Posterior cingulate gyrus (tissue), 11 donors: Measurements from ENCODE around the gene CDKN2B.

ENCODE experiments used
- DNase-seq, 10 donors: peaks; one replicate each; pipeline versions ENCODE4 v3.0.0 to v3.0.0-alpha.2; 2020 to 2021; ENCODE audit warnings: mixed read lengths in 3 of 10
- intact Hi-C: fragments of 100-400 bp; cut with DNase I; formaldehyde crosslinking; loops from one replicate; pipeline ENCODE4 v1.15.1; 2023

Gene CDKN2B

GRCh38 chr9:21995666-21996398, 13.3 kb downstream of the CDKN2B start:
- intact Hi-C loops = no loop called here
- peak in 4 of 10 donors; percentile 44 to 88 (median 81) for DNase-seq

GRCh38 chr9:21995006-21995665, 14.0 kb downstream of the CDKN2B start:
- intact Hi-C loops = no loop called here
- DNase-seq = peak in 5 of 10 donors; percentile 43 to 90 (median 76)

- intact Hi-C loops = no loop called here
- peak in 6 of 10 donors; percentile 30 to 85 (median 60) for DNase-seq
Observed at GRCh38 chr9:21994556-21995005, 14.5 kb downstream of the CDKN2B start, which contains the start of gene CDKN2B-AS1. Gene CDKN2B-AS1, plus strand, starts transcription at chr9:21994791.

GRCh38 chr9:21993893-21994555, 15.1 kb downstream of the CDKN2B start, which contains the start of gene CDKN2A:
Gene CDKN2A, minus strand, starts transcription at chr9:21994392.
- intact Hi-C loops = no loop called here
- DNase-seq = peak in 3 of 10 donors; percentile 68 to 89 (median 73)

- no peak for DNase-seq
- intact Hi-C loops = no loop called here
Observed at GRCh38 chr9:21993007-21993406, 16.1 kb downstream of the CDKN2B start.

GRCh38 chr9:21991072-21991959, 17.8 kb downstream of the CDKN2B start:
- intact Hi-C loops = no loop called here
- DNase-seq = no peak

GRCh38 chr9:21989440-21990189, 19.5 kb downstream of the CDKN2B start:
- DNase-seq = no peak
- intact Hi-C loops = no loop called here

GRCh38 chr9:21988056-21988990, 20.8 kb downstream of the CDKN2B start:
- DNase-seq = no peak
- intact Hi-C loops = no loop called here

- intact Hi-C loops = no loop called here
Observed at GRCh38 chr9:21985964-21986667, 23.0 kb downstream of the CDKN2B start.

GRCh38 chr9:21984101-21984500, 25.0 kb downstream of the CDKN2B start:
- intact Hi-C loops = no loop called here
- no peak for DNase-seq

More at GRCh38 chr9:21985964-21986667, 23.0 kb downstream of the CDKN2B start:
- DNase-seq = no peak

- intact Hi-C loops = no loop called here
- no peak for DNase-seq
Observed at GRCh38 chr9:21983561-21983935, 25.6 kb downstream of the CDKN2B start.

GRCh38 chr9:21982861-21983560, 26.1 kb downstream of the CDKN2B start:
- DNase-seq = no peak
- intact Hi-C loops = no loop called here

- DNase-seq = no peak
- intact Hi-C loops = no loop called here
Observed at GRCh38 chr9:21982391-21982790, 26.7 kb downstream of the CDKN2B start.

- intact Hi-C loops = no loop called here
- no peak for DNase-seq
Observed at GRCh38 chr9:21976334-21976875, 32.7 kb downstream of the CDKN2B start.

- intact Hi-C loops = no loop called here
- peak in 2 of 10 donors; percentile 67 to 79 for DNase-seq
Observed at GRCh38 chr9:21974722-21975409, 34.2 kb downstream of the CDKN2B start.

- peak in 1 of 10 donors; percentile 44 for DNase-seq
- intact Hi-C loops = no loop called here
Observed at GRCh38 chr9:21974343-21974721, 34.8 kb downstream of the CDKN2B start.
